NCI-H2196 treated with DMSO at 0.1 percent for 48 hours (cell line): ENCODE data around the gene TXNL4A.
A peak's percentile ranks its signal among the peaks of the same experiment; 100 is the strongest.

ENCODE experiments used
- DNase-seq: peaks from one replicate; lab custom pipeline; 2025; ENCODE audit not compliant: unreplicated experiment; lab: John Stamatoyannopoulos, UW

The TXNL4A gene

GRCh38 chr18:79935925-79936324 is 52.4 kb downstream of the TXNL4A start:
- no peak for DNase-seq

DNA sequence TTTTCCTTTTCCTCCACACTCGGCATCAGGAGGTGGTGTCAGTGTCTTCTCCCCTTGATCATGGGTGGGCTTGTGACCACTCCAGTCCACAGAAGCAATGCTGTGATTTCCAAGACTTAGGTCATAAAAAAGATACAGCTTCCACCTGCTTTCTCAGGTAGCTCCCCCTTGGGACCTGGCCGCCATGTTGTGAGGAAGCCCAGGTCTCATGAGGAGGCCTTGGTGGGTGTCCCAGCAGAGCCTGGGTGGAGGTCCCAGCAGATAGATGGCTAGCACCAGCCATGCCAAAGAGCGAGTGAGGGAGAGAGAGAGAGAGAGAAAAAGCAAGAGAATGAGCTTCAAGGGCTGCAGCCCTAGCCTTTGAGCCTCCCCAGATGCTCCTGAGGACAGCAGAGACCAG is 52.9 kb downstream of the TXNL4A start:
- no peak for DNase-seq

DNA sequence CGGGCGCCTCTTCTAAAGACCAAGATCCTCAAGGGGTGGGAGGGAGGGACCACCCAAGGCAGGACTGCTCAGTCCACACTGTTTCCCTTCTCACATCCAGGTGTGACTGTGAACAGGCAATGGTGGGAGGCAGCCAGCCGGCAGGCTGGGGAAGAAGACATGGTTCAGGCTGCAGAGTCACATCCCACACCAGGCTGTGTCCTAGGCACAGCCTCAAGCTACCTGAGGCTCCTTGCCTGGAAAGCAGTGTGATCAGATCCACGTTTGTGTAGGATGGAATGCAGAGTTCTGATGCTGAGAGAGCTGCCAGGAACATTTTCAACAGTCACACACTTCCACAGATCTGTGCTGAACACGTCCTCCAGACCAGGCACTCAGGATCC is 53.3 kb downstream of the TXNL4A start:
- no peak for DNase-seq

DNA sequence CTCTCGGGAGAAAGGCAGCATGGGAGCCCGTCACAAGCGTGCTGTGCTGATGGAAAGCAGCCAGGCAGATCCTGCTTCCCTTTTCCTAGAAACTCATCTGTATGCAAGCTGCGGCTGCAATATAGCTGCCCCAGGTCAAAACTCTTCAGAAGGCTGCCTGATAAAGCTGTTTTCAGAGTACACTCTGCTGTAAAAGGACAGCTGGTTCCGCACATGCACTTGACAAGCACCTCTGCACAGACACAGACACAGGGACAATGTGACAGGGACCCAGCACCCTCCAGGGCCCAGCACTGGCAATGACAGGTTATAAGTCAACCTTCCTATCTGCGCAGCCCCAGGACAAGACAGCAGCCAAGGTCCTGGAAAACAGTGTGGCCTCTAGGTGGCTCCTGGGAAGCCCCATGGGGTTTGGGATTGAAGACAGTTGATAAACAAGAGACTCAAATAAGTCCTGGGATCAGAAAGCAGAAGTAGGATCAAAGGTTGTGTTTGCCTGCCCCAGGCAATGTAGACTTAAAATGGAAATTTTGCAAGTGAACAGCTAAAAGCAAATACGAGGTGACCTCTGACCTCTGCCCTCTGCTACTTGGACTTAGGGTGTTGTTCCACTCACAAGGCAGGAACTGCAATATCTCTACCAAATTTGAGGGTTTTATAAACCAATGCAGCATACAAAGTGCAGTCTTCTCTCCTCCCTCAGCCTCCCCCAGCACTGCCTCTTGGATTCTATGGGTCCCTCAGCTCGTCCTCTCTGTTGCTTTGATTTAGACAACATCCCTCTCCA is 53.9 kb downstream of the TXNL4A start:
- no peak for DNase-seq

- no peak for DNase-seq
Measured at GRCh38 chr18:79933765-79934164, 54.6 kb downstream of the TXNL4A start.

GRCh38 chr18:79932907-79933306 is 55.5 kb downstream of the TXNL4A start:
- DNase-seq: no peak

- DNase-seq: no peak
Measured at GRCh38 chr18:79931475-79931874, 56.9 kb downstream of the TXNL4A start.

DNA sequence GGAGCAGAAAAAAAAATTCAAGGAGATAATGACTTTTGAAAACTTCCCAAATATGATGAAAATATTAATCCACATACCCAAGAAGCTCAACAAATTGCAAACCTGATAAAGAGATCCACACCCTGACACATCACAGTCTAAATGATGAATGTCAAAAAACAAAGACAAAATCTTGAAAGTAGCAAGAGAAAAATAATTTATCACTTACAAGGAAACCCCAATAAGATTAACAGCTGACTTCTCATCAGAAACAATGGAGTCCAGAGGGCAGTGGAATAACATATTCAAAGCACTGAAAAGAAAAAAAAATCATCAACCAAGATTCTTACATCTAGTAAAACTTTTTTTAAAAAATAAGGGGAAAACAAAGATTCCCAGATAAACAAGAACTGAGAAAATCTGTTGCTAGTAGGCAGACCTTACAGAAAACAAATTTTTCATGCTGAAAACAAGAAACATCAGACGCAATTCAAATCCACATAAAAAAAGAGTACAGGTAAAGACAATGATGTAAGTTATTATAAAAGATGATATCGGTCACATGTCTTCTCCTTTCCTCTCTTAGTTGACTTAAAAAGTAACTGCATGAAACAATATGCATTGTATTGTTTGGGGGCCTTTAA is 58.2 kb downstream of the TXNL4A start:
- no peak for DNase-seq

DNA sequence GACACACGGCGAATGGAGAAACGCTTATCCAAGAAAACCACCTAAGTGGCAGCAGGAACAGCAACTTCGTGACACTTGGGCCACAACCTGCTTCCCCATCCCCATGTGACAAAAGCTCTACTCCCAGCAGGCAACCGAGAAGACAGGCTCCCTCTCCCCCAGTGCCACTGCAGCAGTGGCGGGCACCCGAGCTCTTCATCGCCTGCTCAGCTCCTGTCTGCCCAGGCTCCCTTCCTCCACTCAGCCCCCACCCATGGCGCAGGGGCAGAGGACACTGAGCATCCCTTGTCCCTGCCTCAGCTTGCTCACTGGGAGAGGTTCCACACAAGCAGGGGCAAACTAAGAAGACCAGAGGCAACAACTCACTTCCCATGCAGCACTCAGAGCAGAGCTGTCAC is 59.8 kb downstream of the TXNL4A start:
- DNase-seq: no peak

DNA sequence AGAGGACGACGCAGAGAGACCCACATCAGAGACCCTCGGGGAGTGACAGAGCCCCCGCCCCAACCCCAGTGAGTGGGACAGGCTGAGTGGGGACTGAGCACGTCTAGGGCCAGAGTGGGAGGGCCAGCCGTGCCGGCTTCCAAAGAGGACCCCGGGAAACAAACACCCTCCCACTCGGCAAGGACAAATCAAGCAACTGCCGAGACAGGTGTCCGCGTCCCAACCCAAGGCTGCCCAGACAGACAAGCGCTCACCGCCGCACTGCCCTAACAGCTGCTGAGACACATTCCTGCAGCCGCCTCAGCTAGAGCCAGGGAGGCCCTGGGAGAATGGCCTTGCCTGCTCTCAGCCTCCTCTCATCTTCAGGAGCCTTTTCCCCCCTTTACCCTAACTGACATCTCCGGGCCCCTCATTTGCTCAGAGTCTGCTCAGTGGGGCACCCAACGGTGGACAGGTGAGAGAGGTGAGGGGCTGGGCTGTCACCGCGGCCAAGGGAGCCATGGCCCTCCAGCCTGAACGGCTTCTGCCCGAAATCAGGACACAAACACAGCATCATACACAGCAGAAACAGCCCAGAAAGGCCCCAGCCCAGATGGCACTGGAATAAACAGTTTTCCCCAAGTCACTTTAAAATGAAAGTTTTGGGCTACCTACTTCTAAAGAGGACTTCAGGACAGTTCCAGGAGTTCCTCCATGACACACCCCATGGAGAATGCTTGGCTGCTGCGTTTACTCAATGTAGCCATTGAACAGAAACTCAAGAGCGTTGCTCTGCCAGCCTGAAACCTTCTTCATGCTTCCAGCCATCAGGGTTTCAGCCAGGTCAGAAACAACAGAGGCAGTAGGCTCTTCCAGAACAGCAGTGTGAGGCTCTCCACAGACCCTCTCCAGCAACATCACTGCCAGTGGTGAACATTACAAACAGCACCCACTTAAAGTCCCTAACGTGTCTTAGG is 60.5 kb downstream of the TXNL4A start:
- DNase-seq: no peak

DNA sequence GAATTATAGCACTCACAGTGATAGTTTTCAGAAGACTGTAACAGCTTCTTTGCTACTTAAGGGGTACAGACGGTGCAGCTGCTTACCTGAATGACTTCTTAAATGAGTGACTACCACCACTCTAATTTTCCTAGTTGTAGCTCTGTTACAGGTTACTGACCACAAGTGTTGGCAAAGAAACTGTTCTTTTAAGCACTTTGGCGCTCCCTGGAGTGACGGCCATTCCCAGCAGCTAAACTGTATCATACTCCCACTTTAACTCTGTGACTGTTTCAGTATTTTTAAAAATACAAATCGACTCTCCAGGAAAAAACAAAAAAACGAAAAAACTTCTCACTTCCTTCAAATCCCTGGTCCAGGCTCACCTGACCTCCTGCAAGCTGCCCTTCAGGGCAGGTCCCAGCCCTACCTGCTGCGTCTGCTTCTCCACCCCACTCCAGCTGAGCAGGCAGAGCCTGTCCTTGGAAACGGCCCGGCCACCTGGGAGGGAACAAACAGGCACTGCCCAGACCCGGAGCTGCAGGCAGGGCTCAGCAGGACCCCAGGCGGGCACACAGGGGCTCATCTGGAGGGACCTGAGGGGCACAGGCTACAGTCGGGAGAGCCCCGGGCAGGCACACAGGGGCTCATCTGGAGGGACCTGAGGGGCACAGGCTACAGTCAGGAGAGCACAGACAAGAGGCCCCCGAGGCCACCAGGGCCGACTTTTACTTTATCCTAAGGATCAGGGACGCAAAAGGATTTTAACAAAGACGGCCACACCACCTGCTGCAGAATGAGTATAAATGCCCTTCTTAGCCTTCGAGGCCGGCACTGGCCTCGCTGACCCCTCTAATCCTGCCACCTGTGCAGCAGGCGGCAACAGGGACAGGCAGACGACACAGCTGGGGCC is 61.4 kb downstream of the TXNL4A start:
- no peak for DNase-seq

DNA sequence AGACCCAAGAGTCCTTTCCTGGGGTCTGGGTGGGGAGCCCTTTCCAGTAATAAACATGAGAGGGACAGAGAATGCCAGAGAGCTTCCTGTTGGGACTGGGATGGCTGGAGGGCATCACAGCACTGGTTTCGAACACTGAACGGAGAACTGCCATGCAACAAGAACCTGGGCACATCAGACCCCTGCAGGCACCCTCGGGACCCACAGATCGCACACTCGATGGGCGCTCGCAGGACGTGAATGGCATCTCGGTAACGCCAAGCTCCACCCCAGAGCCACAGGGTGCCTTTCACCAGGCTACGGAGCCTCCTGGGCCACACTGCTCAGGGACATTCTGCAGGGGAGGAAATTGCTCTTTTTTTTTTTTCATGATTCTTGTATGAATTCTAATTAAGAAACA is 62.1 kb downstream of the TXNL4A start:
- no peak for DNase-seq

GRCh38 chr18:79924814-79925731 is 63.3 kb downstream of the TXNL4A start:
- peak; percentile 56 for DNase-seq

DNA sequence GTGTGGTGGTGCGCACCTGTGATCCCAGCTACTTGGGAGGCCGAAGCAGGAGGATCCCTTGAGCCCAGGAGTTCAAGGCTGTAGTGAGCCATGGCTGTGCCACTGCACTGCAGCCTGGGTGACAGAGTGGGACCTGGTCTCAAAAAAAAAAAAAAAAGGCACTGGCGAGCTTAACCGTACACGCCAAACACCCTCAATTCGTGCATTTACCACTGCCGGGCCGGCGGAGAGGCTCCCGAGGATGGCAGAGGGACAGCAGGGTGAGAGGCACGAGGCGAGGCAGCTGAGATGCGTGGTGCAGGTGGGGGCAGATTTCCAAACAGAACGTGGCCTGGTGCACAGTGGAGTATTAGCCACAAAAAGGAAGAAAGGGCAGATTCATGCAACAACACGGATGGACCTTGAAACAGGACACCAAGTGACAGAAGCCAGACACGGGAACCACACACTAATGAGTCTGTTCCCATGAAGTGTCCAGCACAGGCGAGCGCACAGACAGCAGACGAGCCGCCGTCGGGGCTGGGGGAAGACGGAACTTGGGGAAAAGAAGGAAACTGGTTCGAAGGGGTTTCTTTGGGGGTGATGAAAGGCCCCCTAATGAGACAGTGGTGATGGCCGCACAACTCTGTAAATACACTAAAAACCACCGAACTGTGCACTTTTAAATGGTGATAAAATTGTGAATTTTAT is 64.3 kb downstream of the TXNL4A start:
- DNase-seq: no peak

GRCh38 chr18:79922971-79923411 is 65.4 kb downstream of the TXNL4A start:
- no peak for DNase-seq

GRCh38 chr18:79921984-79922965 is 66.1 kb downstream of the TXNL4A start:
- no peak for DNase-seq
